Ascending aorta (tissue), 2 donors: ENCODE measurements around the gene CCDC38. TPM values are rescaled to one million over a fixed set of nuclear protein-coding genes. Genes with fewer than 3 reads are reported as not detected.
"Not testable (repeated sequence)": the region's sequence is repeated elsewhere in the genome, so short reads cannot be mapped to it uniquely, and the experiment has no call there.

ENCODE experiments used
- DNase-seq, 2 donors: peaks; one replicate each; pipeline ENCODE4 v3.0.0-alpha.2; 2019; ENCODE audit warnings: low spot score in 2 of 2
- H3K27ac ChIP-seq, 2 donors: fragments of 200-600 bp; sonication (generic); one replicate each; pipeline ENCODE4 v1.5.1; 2016 to 2017; ENCODE audit warnings: mild to moderate bottlenecking in 1 of 2
- H3K27me3 ChIP-seq: fragments of 200-600 bp; sonication (generic); one replicate; pipeline ENCODE4 v1.5.1; 2017
- H3K36me3 ChIP-seq, 2 donors: fragments of 200-600 bp; sonication (generic); one replicate each; pipeline ENCODE4 v1.5.1; 2016
- H3K4me1 ChIP-seq, 2 donors: fragments of 200-600 bp; sonication (generic); one replicate each; pipeline ENCODE4 v1.5.1; 2016 to 2017; ENCODE audit warnings: mild to moderate bottlenecking in 1 of 2
- H3K4me3 ChIP-seq, 2 donors: fragments of 200-600 bp; sonication (generic); one replicate each; pipeline ENCODE4 v1.5.1; 2016 to 2017; ENCODE audit warnings: mild to moderate bottlenecking in 1 of 2
- H3K9me3 ChIP-seq, 2 donors: fragments of 200-600 bp; sonication (generic); one replicate each; pipeline ENCODE4 v1.5.1; 2016
- intact Hi-C: fragments of 100-400 bp; cut with DNase I; formaldehyde crosslinking; loops from one replicate; pipeline ENCODE4 v1.15.1; 2023
- total RNA-seq: library from RNA; depleted of rRNA; stranded (reverse); fragments of >200 nt; gene quantifications from one replicate; pipeline ENCODE4 v1.1.0, GENCODE V29; 2016
- TF ChIP-seq, protein P1 (sequence below), 3 experiments: fragments of 200-600 bp in 2 of 3; fragments of 450-650 bp in 1 of 3; sonication (generic) in 2 of 3; IDR thresholded peaks; one replicate each; pipeline ENCODE4 v1.5.1; 2016 to 2019; ENCODE audit warnings: antibody characterized with exemption in 3 of 3, mild to moderate bottlenecking in 1 of 3, moderate library complexity in 1 of 3

CCDC38 gene
- total RNA-seq, 1 donor from 2014 or later = not detected

- intact Hi-C loops = no loop called here
- no peaks in the 10 kb centered on the region for H3K4me1 ChIP-seq
- no peak overlapping the region for H3K4me3 ChIP-seq
- TF ChIP-seq, protein P1, sequence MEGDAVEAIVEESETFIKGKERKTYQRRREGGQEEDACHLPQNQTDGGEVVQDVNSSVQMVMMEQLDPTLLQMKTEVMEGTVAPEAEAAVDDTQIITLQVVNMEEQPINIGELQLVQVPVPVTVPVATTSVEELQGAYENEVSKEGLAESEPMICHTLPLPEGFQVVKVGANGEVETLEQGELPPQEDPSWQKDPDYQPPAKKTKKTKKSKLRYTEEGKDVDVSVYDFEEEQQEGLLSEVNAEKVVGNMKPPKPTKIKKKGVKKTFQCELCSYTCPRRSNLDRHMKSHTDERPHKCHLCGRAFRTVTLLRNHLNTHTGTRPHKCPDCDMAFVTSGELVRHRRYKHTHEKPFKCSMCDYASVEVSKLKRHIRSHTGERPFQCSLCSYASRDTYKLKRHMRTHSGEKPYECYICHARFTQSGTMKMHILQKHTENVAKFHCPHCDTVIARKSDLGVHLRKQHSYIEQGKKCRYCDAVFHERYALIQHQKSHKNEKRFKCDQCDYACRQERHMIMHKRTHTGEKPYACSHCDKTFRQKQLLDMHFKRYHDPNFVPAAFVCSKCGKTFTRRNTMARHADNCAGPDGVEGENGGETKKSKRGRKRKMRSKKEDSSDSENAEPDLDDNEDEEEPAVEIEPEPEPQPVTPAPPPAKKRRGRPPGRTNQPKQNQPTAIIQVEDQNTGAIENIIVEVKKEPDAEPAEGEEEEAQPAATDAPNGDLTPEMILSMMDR (IDR thresholded peaks at IDR 0.05) = no peak
- H3K27ac ChIP-seq = no peak overlapping the region
- no peaks in the 10 kb centered on the region for H3K27me3 ChIP-seq
- no peaks in the 10 kb centered on the region for H3K36me3 ChIP-seq
- no peak for DNase-seq
- no peaks in the 10 kb centered on the region for H3K9me3 ChIP-seq
These were observed 34.0 kb upstream of the CCDC38 start for GRCh38 chr12:95976416-95976832.

DNA sequence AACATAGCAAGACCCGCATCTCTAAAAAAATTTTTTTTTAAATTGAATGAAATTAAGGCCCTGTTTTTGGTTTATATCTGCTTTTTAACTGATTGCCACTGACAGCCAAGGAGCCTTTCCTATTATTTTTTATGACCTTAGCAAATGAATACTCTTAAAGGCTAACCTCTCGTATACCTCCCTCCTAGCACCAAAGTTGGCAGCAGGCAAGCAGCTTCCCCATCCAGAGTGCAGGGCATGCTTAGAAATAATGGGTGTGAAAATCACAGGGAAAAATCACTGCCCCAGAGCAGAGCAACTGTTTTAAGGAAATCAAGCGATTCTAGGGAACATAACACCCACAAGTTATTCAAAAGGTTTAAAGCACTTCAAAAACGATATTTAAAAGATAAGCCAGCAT lies 33.1 kb upstream of the CCDC38 start:
- Histone ChIP-seq H3K36me3 (no peaks in the 10 kb centered on the region), H3K9me3 (no peaks in the 10 kb centered on the region), H3K4me1 (no peaks in the 10 kb centered on the region), H3K27ac (no peak overlapping the region), H3K27me3 (no peaks in the 10 kb centered on the region), H3K4me3 (no peak overlapping the region)
- TF ChIP-seq, protein P1 (IDR thresholded peaks at IDR 0.05) = no peak
- no peak for DNase-seq
- intact Hi-C loops = no loop called here

GRCh38 chr12:95974358-95974757 lies 31.9 kb upstream of the CCDC38 start:
- H3K27me3 ChIP-seq = no peaks in the 10 kb centered on the region
- H3K36me3 ChIP-seq = no peaks in the 10 kb centered on the region
- H3K27ac ChIP-seq = no peak overlapping the region
- no peaks in the 10 kb centered on the region for H3K9me3 ChIP-seq
- TF ChIP-seq, protein P1 (IDR thresholded peaks at IDR 0.05) = no peak
- no peaks in the 10 kb centered on the region for H3K4me1 ChIP-seq
- intact Hi-C loops = no loop called here
- no peak overlapping the region for H3K4me3 ChIP-seq
- no peak for DNase-seq

DNA sequence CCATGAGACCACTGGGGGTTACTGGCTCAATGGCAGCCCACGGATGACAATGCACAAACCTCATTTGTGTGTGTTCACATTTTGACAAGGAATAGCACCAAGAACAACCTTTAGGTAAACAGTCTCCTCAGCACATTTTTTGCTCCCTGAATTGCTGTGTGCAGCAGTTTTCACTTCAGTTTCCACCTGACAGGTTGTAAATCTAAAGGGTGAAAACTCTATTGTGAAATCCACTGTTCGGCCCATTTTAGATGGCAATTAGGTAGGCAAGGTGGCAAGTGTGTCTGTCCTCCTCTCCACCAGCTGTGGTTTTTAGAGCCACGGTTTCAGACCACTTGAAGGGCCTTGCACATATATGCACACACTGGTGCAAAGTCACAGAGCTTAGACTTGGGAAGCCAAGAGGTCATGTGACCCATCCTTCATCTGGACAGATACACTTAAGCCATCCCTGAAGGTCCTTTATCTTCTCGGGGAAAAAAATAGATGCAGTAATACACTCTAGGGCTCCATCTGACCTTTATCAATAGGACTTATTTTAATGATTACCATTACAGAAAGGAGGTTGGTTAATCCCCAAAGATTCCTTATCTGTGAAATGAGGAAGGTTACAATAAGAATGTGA lies 30.5 kb upstream of the CCDC38 start:
- Histone ChIP-seq H3K36me3 (no peaks in the 10 kb centered on the region), H3K4me3 (no peak overlapping the region), H3K9me3 (no peaks in the 10 kb centered on the region), H3K27ac (no peak overlapping the region), H3K4me1 (no peaks in the 10 kb centered on the region), H3K27me3 (no peaks in the 10 kb centered on the region)
- intact Hi-C loops = no loop called here
- no peak for DNase-seq
- TF ChIP-seq, protein P1 (IDR thresholded peaks at IDR 0.05) = no peak

GRCh38 chr12:95970905-95971304 lies 28.5 kb upstream of the CCDC38 start:
- TF ChIP-seq, protein P1 (IDR thresholded peaks at IDR 0.05) = no peak
- intact Hi-C loops = no loop called here
- Histone ChIP-seq H3K27ac (no peak overlapping the region), H3K4me3 (no peak overlapping the region), H3K9me3 (no peaks in the 10 kb centered on the region), H3K4me1 (no peaks in the 10 kb centered on the region), H3K27me3 (no peaks in the 10 kb centered on the region), H3K36me3 (no peaks in the 10 kb centered on the region)
- no peak for DNase-seq

- H3K36me3 ChIP-seq, H3K9me3 ChIP-seq, H3K27ac ChIP-seq, H3K27me3 ChIP-seq, intact Hi-C loops, DNase-seq, H3K4me1 ChIP-seq, H3K4me3 ChIP-seq: not testable (repeated sequence)
These were observed 26.7 kb upstream of the CCDC38 start for GRCh38 chr12:95969116-95969515.
